D721Med (cell line): ENCODE results near the gene DDX10.

ENCODE experiments used
- DNase-seq: peaks from one replicate; pipeline ENCODE4 v3.0.0; 2011; ENCODE audit warnings: low spot score; ENCODE audit not compliant: insufficient read length
- FAIRE-seq: peaks from 2 replicates; lab custom pipeline; 2011; peaks lifted over from hg19 to GRCh38; lab: Jason Lieb, UNC
- CTCF ChIP-seq: IDR thresholded peaks from 2 replicates; pipeline ENCODE4 v1.5.1; 2012; ENCODE audit warnings: mild to moderate bottlenecking, control low read depth; ENCODE audit not compliant: insufficient read depth; ENCODE audit errors: missing control alignments

Gene DDX10

GRCh38 chr11:108786281-108786990, 121.6 kb downstream of the DDX10 start:
- no peak for DNase-seq
- no peak for TF ChIP-seq CTCF
- FAIRE-seq, result no peak

- FAIRE-seq, result no peak
These were observed 122.2 kb downstream of the DDX10 start for GRCh38 chr11:108787105-108787504.

GRCh38 chr11:108788565-108789199, 123.8 kb downstream of the DDX10 start:
- DNase-seq (no peak), FAIRE-seq (no peak)
- peak; percentile 31 for TF ChIP-seq CTCF

More at GRCh38 chr11:108787105-108787504, 122.2 kb downstream of the DDX10 start:
- no peak for DNase-seq
- TF ChIP-seq CTCF, result no peak

- DNase-seq, result no peak
- FAIRE-seq, result no peak
- no peak for TF ChIP-seq CTCF
These were observed 125.8 kb downstream of the DDX10 start for GRCh38 chr11:108790501-108791299.

- FAIRE-seq (no peak), DNase-seq (no peak)
- no peak for TF ChIP-seq CTCF
These were observed 128.3 kb downstream of the DDX10 start for GRCh38 chr11:108793138-108793537.

- no peak for TF ChIP-seq CTCF
- FAIRE-seq (no peak), DNase-seq (no peak)
These were observed 128.7 kb downstream of the DDX10 start for GRCh38 chr11:108793611-108794010.

- no peak for DNase-seq
- no peak for TF ChIP-seq CTCF
- no peak for FAIRE-seq
These were observed 131.7 kb downstream of the DDX10 start for GRCh38 chr11:108796551-108796950.
